ENCODE measurements around the gene SPRED2.

SPRED2 gene

GRCh38 chr2:65432227-65433190 is at the start of gene SPRED2:
Gene SPRED2, minus strand, starts transcription at chr2:65432599. Its CDS starts 612 bp downstream, at chr2:65431987.
- no peak for TF ChIP-seq CTCF (IDR thresholded peaks at IDR 0.05)

GRCh38 chr2:65481961-65482360 is 49.6 kb upstream of the SPRED2 start:
- no peak for TF ChIP-seq CTCF (IDR thresholded peaks at IDR 0.05)

- no peak for TF ChIP-seq CTCF (IDR thresholded peaks at IDR 0.05)
These were observed 47.1 kb upstream of the SPRED2 start for GRCh38 chr2:65479524-65479923.

- TF ChIP-seq CTCF (IDR thresholded peaks at IDR 0.05), result no peak
These were observed 46.2 kb upstream of the SPRED2 start for GRCh38 chr2:65478498-65479135.

GRCh38 chr2:65477590-65477989 is 45.2 kb upstream of the SPRED2 start:
- no peak for TF ChIP-seq CTCF (IDR thresholded peaks at IDR 0.05)

GRCh38 chr2:65476778-65477177 is 44.4 kb upstream of the SPRED2 start:
- TF ChIP-seq CTCF (IDR thresholded peaks at IDR 0.05), result no peak

- no peak for TF ChIP-seq CTCF (IDR thresholded peaks at IDR 0.05)
These were observed 42.6 kb upstream of the SPRED2 start for GRCh38 chr2:65475000-65475399.

All from LNCAP (cell line).